Mammary epithelial cell (primary cell): ENCODE data around the gene TEX264.

Source experiments
- CTCF ChIP-seq, 2 donors: IDR thresholded peaks in 1 of 2; conservative IDR thresholded peaks in 1 of 2; 2 replicates each; pipeline ENCODE4 v1.5.1; 2011 to 2012; ENCODE audit warnings: inconsistent platforms in 2 of 2, low read length in 2 of 2, mild to moderate bottlenecking in 2 of 2, control low read depth in 1 of 2, low read depth in 1 of 2; ENCODE audit not compliant: insufficient read depth in 1 of 2; ENCODE audit errors: extremely low read depth in 1 of 2
- EZH2 ChIP-seq: IDR thresholded peaks from 2 replicates; pipeline ENCODE4 v1.6.1; 2012; ENCODE audit warnings: low read length, inconsistent platforms, borderline replicate concordance

- no peak for TF ChIP-seq CTCF (conservative IDR thresholded peaks at IDR 0.05 in 1 of 2, IDR thresholded peaks at IDR 0.05 in 1 of 2; ENCODE audit: extremely low read depth in 1 of 2, insufficient read depth in 1 of 2, low read depth in 1 of 2, low read length in 2 of 2)
- TF ChIP-seq EZH2: no peak
These were observed 15.6 kb downstream of the TEX264 start for GRCh38 chr3:51686512-51687215.
